Gastrocnemius medialis (tissue), 4 donors: Measurements from ENCODE around the gene LRRC23.

Experiments
- CTCF ChIP-seq, 5 experiments: fragments of 450-650 bp in 3 of 5; fragments of 200-600 bp in 2 of 5; sonication (generic) in 2 of 5; IDR thresholded peaks in 4 of 5; conservative IDR thresholded peaks in 1 of 5; 1 replicate in 4 of 5; 2 replicates in 1 of 5; pipeline ENCODE4 v1.5.1; 2016 to 2019; ENCODE audit warnings: antibody characterized with exemption in 5 of 5, mild to moderate bottlenecking in 3 of 5, moderate library complexity in 3 of 5
- POLR2A ChIP-seq, 2 donors: fragments of 450-650 bp; IDR thresholded peaks; one replicate each; pipeline ENCODE4 v1.6.1; 2017; ENCODE audit warnings: antibody characterized with exemption in 2 of 2, mild to moderate bottlenecking in 2 of 2, moderate library complexity in 2 of 2

- TF ChIP-seq CTCF (IDR thresholded peaks at IDR 0.05 in 4 of 5, conservative IDR thresholded peaks at IDR 0.05 in 1 of 5) (no peak), POLR2A (IDR thresholded peaks at IDR 0.05) (no peak)
Observed at GRCh38 chr12:6929466-6930452, 25.1 kb downstream of the LRRC23 start.
